AG20443 (cell line): ENCODE data around the gene ADCY9.
"Not testable (repeated sequence)": the region's sequence is repeated elsewhere in the genome, so short reads cannot be mapped to it uniquely, and the experiment has no call there.

Experiments
- DNase-seq: peaks from one replicate; pipeline ENCODE4 v3.0.0; 2012; ENCODE audit warnings: low spot score, mixed read lengths

Gene ADCY9

DNA sequence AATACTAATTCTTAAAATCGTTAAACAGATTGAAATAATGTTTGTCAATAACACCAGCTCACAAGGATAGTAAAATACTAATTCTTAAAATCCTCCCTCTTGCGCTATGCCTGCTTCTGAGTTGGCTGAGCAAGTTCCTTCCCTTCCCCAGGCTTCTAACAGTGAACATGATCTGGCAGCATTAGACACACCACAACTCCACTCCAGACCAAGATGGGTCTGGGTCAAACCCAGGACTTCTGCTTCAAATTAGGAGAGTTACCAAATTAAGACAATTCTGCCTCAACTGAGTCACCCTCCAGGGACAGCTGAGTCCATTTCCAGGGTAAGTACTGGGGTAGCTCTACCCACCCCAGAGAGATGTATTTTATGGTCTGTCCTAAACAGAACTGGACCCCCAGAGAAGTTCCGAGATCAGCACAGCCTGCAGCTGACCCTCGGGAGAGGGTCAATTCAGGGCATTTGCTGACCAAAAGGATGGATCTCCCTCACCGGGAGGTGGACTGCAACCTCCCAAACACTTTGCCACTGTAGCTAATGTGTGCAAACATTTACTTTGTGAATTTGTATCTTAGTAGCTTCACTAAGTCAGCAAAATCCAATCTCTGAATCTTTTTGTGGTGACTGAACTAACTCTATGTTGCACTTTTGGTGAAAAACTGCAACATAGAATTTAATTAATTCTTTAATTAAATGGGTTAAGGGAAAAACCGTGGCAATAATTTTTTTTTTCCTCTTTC lies 48.8 kb downstream of the ADCY9 start:
- peak; percentile 88 for DNase-seq

GRCh38 chr16:4064950-4065352 lies 51.3 kb downstream of the ADCY9 start:
- DNase-seq: no peak

GRCh38 chr16:4062212-4062802 lies 53.9 kb downstream of the ADCY9 start:
- no peak for DNase-seq

GRCh38 chr16:4060823-4061222 lies 55.4 kb downstream of the ADCY9 start:
- no peak for DNase-seq

DNA sequence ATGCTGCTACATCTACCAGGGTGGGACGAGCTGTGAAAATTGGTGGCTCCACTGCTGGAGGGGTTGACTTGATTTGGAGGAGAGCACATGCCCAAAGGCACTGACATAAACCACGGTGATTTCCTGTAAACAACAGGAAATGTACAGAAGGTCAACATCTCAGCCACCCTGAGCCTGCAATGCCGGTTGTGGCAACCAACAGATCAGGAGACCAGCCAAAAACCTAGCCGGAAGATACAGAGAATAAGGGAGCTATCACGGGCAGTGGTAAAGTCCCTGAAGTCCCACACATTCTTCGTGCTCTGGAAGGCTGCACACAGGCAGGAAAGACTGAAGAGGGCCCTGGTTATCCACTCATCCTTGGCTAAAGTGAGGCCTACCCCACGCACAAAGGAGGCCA lies 56.2 kb downstream of the ADCY9 start:
- DNase-seq: no peak

DNA sequence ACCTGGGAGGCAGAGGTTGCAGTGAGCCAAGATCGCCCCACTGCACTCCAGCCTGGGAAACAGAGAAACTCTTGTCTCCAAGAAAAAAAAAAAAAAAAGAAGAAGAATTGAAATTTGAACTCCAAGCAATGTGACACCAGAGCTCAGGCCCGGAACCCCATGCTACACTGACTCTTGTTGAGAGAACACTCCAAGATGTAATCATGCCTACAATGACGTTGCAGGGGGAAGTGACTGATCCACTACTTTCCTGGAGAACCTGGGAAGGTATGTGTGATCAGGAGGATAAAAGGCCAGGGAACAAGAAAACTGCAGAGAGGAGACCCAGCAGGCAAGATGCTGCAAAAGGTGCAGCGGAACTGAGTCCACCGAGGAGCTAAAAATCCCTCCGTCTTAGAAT lies 57.9 kb downstream of the ADCY9 start:
- no peak for DNase-seq

- no peak for DNase-seq
Observed at GRCh38 chr16:4057439-4057877, 58.8 kb downstream of the ADCY9 start.

DNA sequence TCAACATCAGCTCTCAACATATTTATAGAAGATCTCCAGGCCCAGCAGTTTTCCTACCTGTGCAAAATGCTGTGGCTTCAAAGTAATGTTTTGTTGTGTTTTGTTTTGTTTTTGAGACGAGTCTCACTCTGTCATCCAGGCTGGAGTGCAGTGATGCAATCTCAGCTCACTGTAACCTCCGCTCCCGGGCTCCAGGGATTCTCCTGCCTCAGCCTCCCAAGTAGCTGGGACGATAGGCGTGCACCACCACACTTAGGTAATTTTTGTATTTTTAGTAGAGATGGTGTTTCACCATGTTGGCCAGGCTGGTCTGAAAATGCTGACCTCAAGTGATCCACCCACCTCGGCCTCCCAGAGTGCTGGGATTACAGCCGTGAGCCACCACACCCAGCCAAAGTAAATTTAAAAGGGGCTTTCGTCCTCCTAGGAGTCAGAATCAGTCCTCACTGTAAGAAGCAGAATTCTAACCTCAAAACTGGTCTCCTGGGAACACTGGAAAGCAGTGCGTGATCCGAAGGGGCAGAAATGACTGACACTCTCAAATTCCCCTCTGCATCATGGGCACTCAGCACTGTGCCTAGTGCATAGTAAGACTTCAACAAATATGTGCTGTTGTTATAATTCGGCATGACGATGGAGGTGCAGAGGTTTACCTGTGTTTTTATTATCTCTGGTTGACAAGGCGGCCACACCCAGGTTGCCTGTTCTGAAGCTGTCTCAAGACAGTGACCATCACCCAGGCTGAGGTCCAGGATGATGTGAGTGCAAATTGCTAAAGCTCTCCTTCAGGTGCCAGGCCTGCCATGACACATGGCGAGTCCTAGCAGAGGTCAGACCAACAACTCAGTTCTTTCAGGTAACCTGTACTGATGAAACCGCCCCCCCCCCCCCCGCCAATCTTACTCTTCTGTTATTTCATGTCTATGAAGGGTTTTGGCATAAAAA lies 59.8 kb downstream of the ADCY9 start:
- DNase-seq: no peak

GRCh38 chr16:4055748-4056147 lies 60.5 kb downstream of the ADCY9 start:
- DNase-seq: no peak

- peak; percentile 45 for DNase-seq
Observed at GRCh38 chr16:4053301-4053845, 62.9 kb downstream of the ADCY9 start.

DNA sequence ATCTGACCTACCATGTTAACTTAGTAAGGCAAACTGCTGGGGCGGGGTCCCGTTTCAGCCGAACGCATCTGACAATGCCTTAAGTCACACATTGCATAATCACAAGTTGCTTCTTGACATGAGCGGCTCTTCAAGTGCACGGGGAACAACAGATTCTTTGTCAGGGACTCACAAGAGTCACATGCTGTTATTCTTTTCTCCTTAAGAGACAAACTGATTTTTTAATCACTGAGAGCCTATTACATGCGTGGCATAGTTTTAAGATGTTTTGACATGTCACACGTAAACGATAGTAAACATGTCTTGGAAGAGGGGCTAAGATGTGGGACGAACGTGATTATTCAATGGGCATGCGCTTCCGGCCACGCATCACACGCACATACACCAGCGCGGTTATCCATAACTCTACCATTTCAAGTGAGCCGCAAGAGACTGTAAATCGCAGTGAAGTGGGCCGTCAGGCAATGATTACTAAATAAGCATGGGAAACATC lies 63.4 kb downstream of the ADCY9 start:
- peak; percentile 77 for DNase-seq

DNA sequence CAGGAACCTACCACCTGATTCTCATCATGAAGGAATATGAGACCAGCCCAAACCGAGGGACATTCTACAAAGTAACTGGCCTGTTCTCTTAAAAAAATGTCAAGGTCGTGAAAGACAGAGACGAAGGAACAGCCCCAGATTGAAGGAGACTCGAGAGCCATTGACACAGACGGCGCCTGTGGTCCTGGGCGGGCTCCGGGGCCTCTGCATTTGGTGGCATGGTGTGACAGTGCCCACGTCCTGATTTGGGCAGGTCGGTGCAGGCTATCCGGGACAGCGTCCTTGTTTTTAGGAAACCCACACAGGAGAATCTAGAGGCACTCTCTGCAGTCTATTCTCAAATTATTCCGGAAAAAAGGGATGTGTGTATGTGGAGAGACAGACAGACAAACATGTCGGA lies 64.1 kb downstream of the ADCY9 start:
- DNase-seq: no peak

DNA sequence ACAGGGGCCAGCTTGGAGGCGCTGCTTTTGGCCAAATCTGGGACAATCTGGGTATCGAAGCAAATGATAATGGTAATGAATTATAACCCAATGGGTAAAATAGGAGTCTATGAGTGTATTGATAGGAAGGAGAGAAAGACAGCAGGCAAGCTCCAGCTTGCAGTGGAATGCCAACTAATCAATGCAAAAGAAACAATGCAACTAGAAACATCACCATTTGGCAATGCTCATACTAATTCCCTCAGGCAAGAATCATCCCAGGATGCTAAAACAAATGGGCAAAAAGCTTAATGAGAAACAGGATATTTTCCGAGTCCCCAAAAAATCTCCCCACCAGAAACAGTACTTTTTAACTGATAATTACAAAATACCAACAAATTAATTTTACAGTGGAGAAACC lies 64.7 kb downstream of the ADCY9 start:
- peak; percentile 24 for DNase-seq

- no peak for DNase-seq
Observed at GRCh38 chr16:4049031-4049430, 67.2 kb downstream of the ADCY9 start.

- DNase-seq: no peak
Observed at GRCh38 chr16:4048481-4048880, 67.8 kb downstream of the ADCY9 start.

GRCh38 chr16:4046221-4046620 lies 70.0 kb downstream of the ADCY9 start:
- no peak for DNase-seq

DNA sequence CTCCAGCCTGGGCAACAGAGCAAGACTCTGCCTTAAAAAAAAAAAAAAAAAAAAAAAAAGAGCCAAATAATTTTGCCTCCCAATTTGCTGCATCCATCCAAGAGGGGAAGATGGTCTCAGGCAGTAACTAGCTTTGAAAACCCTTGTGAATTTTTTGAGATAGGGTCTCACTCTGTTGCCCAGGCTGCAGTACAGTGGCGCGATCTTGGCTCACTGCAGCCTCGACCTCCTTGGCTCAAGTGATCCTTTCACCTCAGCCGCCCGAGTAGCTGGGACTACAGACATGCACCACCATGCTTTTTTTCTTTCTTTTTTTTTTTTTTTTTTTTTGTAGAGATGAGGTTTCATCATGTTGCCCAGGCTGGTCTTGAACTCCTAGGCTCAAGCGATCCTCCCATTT lies 70.7 kb downstream of the ADCY9 start:
- not testable (repeated sequence) for DNase-seq

GRCh38 chr16:4042581-4042980 lies 73.7 kb downstream of the ADCY9 start:
- DNase-seq: no peak

- DNase-seq: no peak
Observed at GRCh38 chr16:4038448-4038847, 77.8 kb downstream of the ADCY9 start.

DNA sequence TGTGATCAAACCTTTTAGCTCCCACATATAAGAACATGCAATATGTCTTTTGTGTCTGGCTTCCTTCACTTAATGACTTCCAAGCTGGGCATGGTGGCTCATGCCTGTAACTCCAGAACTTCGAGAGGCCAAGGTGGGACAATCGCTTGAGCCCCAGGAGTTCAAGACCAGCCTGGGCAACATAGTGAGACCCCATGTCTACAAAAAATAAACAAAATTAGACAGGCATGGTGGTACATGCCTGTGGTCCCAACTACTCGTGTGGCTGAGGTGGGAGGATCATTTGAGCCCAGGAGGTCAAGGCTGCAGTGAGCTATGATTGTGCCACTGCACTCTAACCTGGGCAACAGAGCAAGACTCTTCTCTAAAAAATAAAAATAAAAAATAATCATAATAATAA lies 79.3 kb downstream of the ADCY9 start:
- DNase-seq: not testable (repeated sequence)

DNA sequence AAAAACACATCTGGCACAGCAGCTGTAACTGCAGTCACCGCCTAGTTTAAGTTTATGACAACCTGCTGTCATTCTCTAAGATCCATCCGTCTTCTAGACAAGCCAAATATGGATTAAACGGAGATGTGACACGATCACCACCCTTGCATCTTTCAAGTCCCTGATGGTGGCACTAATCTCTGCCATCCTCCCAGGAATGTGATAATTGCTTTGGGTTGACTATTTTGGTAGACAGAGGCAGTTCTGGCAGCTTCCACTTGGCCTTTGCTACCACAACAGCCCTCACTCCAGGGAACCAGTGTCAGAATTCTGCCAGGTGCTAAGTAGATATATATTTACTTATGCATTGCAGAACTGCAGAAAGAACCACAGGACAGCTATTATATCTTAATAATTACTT lies 81.3 kb downstream of the ADCY9 start:
- DNase-seq: no peak

DNA sequence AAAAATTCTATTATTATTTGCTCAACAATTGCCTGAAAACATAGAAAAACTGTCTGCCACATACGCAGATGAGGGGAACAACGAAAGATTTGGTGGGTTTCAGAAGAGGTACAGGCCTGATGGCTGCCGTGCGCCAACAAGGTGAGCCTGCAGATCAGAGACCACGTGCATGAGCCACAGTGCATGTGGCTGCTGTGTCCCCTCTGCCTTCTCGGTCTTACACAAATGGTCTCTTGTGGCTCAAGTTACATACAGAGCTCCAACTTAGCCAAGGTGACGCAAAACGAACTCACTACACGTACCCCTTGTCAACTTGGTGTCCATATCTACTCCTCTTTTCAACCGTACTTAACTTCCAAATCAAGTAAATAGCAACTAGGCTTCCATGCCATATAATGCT lies 82.3 kb downstream of the ADCY9 start:
- no peak for DNase-seq
